ENCODE measurements around the gene ZFAND6.

The ZFAND6 gene

DNA sequence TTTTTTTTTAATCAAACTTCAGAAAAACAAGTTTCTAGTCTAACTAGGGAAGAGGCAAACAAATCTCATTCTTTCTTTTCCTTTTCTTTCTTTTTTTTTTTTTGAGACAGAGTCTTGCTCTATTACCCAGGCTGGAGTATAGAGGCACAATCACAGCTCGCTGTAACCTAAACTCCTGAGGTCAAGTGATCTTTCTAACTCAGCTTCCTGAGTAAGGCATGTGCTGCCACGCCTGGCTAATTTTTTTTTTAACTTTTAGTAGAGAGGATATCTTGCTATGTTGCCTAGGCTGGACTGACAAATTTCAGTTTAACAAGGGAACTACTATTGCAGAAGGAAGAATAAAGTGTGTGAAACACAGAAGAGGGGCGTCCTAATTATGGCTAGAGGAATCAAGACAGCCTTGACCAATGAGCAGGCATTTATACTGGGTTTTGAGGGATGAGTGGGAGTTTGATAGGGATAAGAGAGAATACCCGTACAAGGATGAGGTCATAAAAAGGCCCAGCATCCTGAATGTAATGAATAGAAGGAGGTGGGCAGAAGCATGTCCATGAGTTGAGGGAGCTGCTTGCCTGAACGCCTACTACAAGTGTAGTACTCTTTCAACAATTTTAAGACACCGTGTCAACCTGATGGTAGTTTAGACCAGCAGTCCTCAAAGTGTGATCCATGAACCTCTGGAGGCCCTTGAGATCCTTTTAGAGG is 6.7 kb upstream of the ZFAND6 start:
- no peak for DNase-seq (ENCODE audit: low spot score)

DNA sequence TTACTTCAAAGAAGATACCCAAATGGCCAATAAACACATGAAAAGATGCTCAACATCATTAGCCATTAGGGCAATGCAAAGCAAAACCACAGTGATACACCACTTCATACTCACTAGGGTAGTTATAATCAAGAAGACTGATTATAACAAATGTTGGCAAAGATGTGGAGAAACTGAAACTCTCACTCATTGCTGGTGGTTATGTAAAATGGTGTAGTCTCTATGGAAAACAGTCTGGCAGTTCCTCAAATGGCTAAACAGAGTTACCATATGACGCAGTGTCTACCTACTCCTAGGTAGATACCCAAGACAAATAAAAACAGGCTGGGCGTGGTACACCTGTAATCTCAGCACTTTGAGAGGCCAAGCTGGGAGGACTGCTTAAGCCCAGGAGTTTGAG is 3.5 kb upstream of the ZFAND6 start:
- no peak for DNase-seq (ENCODE audit: low spot score)

DNA sequence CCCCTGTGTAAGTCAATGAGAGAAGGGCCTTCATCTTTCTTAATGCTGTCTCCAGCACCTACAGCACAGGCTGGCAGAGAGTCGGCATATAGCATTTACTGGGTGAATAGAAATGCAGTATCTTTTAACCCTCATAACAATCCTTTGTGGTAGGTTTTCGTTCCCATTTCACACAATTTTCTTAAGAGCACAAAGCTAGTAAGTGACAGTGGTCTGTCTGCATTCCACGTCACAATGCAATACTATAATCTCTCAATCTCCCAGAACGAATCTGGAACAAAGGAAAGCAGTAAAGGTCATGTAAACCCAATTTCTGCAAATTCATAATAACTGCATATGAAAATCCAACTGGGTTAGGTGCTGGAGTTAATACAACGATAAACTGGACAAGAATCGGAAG is 1.4 kb upstream of the ZFAND6 start:
- no peak for DNase-seq (ENCODE audit: low spot score)

DNA sequence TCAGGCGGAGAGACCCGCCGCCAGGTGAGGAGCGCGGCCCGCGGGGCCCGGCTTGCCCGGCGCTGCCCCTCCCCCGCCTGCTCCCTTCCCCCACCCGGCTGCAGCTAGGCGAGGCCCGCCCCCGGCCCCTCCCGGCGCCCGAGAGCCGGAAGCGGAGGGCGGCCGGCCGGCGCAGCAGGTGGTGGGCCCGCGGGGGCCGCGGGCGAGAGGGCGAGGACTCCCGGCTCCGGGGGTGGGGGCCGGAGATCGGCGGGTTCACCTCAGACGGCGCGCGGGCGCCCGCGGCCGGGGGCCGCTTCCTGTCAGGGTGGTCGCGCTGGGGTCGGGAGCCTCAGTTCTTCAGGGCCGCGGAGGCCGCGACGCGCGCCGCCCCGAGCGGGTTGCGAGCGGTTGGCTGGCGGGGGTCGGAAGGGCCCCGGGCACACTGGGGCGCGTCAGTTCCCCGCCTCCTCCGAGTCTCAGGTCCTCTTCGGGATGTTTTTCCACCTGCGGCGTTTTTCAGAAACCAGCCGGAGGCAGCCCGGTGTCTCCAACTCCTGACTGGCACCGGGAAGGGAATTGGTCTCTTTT is 395 bp downstream of the ZFAND6 start:
- peak; percentile 75 for DNase-seq (ENCODE audit: low spot score)

DNA sequence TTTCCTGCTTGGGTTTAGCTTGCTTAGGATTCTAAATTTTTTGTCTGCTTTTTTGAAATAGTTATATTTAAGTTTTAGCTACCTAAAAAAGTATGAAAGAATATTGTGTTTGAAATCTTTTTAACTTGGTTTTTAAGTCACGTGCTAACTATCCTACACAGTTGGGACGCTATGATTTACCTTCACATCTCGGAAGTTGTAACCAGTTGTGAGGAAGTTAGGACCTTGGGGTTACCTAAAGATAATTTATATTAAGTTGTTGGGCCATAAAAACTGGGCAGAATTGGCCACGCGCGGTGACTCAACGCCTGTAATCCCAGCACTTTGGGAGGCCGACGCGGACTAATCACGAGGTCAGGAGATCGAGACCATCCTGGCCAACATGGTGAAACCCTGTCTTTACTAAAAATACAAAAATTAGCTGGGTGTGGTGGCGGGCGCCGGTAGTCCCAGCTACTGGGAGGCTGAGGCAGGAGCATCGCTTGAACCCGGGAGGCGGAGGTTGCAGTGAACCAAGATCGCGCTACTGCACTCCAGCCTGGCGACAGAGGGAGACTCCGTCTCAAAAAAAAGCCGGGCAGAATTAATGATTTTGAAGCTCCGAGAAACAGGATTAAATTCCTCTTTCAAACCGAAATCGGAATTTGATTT is 1.0 kb downstream of the ZFAND6 start:
- DNase-seq (ENCODE audit: low spot score) = no peak

DNA sequence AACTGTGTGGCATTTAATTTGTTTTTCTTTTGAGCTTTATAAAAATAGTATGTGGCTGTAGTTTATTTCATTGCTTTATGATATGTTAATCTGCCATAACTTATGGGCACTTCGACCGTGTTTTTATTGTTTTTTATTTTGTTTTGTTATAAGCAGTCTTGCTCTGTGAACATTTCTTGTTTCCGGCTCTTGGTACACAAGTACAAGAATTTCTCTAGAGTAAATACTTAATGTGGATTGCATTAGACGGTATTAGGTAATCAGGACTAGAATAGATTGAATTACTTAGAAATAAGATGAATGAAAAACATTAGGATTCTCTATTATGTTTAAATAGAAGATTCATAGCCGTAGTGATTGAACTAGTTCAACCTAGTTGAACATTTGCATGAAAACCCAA is 2.1 kb downstream of the ZFAND6 start:
- DNase-seq (ENCODE audit: low spot score) = no peak

DNA sequence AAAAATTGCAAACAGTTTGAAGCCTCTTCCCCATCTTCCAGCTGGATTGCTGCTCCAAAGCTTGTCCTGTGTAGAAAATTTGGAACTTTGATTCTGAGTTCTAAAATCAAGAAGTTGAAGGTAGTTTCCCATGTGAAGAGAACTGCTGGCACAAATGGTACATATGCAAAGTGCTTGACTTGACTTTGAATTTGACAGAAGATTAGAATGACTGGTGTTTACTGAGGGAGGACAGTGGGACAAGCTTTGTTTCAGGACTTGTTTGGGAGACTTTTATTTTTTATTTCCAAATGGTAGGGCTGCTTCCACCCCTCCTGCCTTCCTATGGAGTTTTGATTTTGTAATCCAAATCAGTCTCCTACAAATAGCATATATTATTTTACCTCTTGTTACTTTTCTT is 7.4 kb downstream of the ZFAND6 start:
- no peak for DNase-seq (ENCODE audit: low spot score)

DNA sequence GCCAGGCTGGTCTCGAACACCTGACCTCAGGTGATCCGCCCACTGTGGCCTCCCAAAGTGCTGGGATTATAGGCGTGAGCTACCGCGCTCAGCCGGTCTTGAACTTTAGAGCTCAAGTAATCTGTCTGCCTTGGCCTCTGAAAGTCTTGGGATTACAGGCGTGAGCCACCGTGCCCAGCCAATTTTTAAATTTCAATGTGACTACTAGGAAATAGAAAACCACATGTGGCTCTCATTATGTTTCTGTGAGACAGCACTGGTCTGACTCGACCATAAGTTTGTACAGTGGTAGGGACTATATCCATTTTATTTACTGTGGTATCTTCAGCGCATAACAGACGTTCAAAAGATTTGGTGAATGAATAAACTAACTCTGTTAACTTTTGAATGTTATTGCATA is 9.1 kb downstream of the ZFAND6 start:
- DNase-seq (ENCODE audit: low spot score) = no peak

DNA sequence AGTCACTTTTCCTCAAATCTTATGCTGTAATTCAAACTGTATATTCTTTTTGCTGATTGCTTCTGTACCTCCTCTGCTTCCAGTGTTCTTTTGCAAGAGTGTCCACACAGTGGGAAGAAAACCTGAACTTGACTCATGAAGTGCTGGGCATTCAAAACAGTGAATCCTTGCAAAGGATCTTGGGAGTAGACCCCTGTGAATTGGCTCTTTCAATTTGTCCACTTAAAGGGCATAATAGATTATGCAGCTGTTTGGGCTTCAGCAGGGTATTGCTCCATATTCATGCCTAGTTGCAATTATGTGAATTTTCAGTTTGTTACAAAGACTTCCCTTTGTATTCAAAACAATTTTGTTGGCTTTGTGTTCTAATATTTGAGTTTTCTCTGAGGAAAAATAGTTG is 11.4 kb downstream of the ZFAND6 start:
- no peak for DNase-seq (ENCODE audit: low spot score)

DNA sequence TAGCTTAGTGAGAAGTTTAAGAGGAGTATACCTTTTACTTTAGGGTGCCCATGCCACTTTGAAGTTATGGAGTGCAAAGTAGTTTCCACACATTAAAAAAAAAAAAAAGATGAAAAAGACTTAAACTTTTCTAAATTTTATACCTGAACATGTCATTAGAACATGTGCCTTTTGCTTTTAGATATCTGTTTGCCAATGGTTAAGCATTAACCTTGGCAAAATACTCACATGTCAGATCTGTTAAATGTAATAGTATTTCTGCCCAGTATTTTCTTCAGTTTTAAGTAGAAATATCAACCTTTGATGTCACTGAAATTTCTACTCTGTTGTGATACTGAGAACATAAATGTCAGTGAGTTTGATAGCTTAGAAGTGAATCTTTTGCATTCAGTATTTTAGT is 12.2 kb downstream of the ZFAND6 start:
- DNase-seq (ENCODE audit: low spot score) = no peak

DNA sequence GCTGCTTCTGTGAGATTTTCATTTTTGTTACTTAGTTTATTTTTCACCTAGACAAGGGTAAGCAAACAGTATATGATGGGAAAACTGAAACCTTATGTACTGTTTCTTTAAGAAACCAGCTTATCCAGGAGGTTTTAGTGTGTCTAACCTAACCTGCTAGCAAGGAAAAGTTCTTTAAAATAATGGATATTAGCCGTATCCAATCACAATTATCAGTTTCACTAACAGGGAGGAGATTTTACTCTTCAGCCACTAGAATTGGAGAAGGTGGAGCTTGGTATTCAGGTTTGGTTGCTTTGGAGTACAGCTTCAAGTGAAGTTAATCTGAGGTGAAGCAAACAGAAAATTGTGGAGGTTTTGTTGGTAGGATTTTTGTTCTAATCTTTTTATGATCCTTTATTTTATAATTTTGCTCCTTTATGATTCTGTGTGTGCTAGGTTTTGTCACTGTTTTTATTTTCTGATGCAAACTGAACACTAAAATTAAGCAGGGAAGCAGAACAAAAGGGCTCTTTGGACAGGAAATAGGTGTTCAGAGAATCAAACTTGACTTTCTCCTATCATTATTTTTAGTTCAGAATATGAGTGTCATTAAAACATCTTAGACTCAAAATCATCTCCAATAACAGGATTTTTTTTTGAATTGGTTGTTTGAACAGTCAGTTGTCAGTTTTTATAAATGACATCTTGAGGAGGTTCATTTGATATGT is 13.0 kb downstream of the ZFAND6 start:
- DNase-seq (ENCODE audit: low spot score) = peak; percentile 66

DNA sequence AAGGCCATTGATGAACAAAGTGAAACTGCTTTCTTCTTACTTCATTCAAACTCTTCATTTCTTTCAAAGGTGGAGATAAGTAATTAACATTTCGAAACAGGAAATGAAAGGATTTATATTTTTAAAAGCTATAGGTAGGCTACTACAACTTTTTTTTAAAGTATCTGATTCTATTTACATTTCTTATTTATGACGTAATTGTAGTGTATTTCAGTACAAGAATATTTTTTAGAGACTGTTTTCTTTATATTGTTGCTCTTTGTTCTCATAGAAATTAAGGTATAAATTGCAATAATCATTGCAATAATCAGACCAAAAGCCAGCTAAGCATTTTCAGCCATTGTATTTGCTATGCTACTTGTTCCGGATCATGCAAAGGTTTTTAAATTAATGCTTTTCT is 13.7 kb downstream of the ZFAND6 start:
- no peak for DNase-seq (ENCODE audit: low spot score)

DNA sequence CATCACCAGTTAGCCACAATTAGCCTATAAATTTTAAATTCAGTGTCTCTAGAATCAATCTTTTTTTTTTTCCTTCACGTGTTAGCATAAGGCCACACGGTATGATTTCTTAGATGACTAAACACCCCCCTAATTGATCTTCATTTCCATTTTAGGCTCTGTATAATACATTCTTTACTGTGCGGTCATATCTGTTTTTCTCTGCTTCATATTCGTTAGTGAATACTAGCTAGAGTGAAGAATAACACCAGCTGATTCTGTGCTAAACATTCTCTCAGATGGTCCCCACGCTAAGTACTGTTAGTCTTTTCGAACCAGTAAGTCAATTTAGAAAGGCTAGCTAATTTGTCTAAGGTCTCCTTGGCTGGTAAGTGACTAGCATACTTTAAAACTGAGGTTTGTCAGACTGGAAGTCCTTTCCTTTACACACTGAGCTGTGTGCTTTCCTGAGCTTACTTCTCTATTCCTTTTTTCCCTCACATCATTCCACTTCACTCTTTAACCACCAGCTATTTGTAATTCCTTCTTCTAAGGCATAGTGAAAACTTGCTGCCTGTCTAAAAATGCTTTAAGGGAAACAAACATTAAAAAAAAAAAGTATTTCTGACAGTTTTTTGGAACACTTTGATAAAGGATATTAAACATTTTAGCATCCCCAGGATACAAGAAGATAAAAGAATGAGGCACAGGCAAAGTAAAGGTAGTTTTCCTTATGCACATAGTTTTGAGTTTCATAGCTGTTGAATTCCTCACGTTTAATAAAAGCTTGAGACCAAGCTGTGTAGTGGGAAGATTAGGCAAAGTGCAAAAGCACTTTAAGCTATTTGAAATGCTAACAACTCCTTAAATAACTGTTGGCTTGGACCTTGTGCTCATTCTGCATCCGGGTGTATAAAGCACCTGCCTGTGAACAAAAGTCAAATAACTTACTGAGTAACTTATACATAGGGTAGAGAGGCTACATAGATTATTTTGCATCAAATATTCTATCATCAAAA is 17.1 kb downstream of the ZFAND6 start:
- DNase-seq (ENCODE audit: low spot score) = no peak

DNA sequence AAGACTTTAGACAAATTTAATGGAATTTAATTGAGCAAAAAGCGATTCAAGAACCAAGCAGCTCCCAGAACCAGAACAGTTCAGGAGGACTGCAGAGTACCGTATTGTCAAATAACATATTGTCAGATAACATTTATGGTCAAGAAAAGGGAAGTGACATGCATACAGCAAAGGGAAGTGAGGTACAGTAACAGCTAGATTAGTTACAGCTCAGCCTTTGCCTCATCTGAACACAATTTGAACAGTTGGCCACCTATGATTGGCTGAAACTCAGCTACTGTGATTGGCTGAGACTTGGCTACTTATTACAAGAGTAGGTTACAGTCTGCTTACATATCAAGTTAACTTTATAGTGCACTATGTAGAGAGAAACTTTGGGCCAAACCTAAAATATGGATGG is 21.9 kb downstream of the ZFAND6 start:
- no peak for DNase-seq (ENCODE audit: low spot score)

DNA sequence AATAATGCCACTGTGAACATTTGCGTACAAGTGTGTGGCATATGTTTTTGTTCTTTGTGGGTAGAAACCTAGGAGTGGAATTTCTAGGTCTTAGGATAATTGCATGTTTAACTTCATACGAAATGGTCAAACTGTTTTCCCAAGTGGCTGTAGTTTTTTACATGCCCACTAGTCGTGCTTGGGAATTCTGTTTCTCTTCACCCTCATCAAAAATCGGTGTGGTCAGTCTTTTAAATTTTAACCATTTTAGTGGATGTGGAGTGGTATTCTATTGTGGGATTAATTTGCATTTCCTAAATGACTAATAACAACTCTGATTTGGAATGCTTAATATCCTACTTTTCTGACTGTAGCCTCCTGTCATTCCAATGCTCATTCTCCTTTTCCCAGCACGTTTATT is 27.6 kb downstream of the ZFAND6 start:
- no peak for DNase-seq (ENCODE audit: low spot score)

DNA sequence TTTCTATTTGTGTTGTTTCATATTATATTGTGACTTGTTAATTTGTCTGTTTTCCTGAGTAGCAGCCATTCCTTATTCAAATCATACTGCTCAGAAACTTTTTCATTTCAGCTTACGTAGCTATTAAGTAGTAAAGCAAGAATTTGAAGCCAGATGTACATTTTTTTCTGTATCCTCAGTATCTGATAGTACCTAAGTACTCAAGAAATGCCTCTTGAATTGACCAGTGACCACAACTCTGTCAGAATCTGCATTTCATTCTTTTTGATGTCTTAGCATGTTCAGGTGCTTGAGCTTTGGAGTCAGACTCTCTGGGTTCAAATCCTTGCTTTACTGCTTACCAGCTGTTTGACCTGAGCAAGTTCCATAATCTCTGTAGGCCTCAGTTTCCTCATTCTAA is 30.6 kb downstream of the ZFAND6 start:
- DNase-seq (ENCODE audit: low spot score) = no peak

DNA sequence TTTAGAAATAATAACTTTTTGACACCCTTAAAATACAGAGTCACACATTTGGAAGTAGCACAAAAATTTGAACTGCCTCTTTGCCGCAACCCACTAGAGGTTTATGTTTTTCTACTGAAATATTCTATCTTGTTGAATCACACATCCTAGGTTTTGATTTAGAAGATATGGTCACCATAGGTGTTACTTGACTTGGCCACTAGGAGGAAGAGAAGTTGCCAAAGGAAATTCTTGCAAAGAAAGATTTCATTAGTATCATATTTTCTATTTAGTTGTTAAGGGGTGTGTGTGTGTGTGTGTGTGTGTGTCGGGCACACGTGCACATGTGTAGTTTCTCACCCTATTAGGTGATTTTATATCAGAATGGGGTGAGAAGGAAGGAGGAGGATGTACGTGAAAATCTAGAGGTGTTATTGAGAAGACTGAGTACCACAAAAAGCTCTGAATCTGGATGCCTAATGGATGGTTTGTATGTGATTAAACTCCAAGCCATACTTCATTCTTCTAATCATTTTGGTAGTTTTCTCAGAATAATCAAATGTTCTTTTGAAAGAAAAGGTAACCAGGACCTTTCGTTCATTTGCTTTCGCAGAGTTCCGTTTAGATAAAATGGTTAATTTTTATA is 31.5 kb downstream of the ZFAND6 start:
- peak; percentile 13 for DNase-seq (ENCODE audit: low spot score)

DNA sequence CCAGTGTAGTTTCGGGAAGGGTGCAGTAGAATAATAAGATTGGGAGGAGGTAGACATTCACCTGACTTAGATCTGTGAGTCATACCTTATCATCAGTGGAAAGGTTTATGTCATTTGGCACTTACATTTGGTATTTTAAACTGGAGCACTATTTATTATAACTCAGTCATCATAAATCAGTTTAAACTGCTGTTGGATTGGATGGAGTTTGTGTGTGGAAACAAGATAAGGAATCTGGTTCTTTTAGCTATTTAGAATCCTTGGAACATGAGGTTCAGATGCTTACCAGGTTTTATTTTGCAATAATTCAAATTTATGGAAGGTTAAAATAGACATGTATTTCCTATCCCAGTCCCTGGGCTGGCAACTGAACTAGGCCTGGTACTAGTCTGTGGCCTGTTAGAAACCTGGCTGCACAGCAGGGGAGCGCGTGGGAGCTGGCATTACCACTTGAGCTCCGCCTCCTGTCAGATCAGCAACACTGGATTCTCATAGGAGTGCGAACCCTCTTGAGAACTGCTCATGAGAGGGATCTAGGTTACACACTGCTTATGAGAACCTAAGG is 34.5 kb downstream of the ZFAND6 start:
- no peak for DNase-seq (ENCODE audit: low spot score)

DNA sequence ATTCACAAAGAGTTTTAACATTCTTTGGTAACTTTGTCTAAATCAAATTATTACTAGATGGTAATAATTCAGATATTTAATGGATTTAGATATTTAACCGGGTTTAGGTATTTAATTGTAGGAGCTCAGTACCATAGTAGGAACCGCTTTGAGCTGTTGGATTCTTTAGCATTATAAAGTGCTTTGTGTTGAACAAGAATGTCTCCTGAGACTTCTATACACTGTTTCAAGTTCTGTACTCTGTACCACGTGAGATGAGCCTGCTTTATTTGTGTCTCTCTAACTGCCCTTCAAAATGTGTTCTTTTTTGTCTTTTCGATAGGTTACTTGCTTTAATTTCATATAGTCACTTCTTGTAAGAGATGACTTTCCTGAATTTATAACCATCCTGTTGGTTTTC is 36.0 kb downstream of the ZFAND6 start:
- DNase-seq (ENCODE audit: low spot score) = no peak

DNA sequence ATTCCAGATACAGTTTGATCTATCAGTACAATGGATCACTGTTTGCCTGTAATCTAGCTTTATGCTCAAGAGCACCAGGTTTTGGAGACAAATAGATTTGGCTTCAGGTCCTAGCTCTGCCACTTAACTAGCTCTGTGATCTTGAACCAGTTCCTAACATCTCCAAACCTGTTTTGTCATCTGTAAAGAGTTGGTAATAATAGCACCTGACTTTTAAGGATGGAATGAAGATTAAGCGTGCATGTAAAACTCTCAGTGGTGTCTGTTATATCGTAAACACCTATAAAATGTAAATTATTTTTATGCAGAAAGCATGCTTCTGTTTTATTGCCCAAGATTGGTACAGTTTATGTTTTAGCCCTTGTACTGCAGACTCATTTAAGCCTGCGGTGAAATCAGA is 36.5 kb downstream of the ZFAND6 start:
- no peak for DNase-seq (ENCODE audit: low spot score)

DNA sequence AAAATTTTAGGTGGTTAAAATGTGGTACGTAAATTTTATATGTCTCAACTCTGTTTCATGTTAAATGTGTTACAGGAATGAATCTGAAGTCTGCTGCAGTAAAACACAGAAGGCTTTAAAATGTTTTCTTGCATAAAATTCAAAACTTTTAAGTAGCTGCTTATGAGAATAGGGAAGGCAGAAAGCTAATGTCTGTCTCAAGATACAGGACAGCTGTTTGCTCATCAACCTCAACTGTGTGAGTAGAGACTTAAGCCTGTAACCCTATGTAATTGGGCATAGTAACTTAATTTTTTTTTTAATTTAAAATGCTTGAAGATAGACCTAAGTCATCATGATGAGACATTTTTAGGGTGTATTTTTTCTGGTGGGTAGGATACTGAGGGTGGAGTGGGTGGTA is 38.9 kb downstream of the ZFAND6 start:
- no peak for DNase-seq (ENCODE audit: low spot score)

Data from HuH-7 (cell line).